ENCODE measurements around the gene FMO3.

Gene FMO3

DNA sequence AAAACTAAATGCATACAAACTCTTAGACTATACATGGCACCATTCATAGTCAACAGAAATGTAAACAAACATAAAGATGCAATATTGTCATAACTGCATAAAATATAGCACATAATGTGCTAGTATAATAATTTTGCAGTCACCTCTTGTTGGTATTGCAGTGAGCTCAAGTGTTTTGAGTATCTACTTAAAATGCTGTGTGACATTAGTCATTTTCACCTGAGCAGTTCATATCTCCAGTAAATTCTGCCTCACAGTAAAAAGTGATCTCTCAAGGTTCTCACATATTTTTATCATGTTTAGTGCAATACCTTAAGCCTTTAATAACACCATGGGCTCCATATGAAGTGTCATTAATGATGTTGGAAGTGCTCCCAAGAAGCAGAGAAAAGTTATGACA, 64.8 kb downstream of the FMO3 start:
- intact Hi-C loops (cut with DNase I): no loop called here
- DNase-seq: no peak

DNA sequence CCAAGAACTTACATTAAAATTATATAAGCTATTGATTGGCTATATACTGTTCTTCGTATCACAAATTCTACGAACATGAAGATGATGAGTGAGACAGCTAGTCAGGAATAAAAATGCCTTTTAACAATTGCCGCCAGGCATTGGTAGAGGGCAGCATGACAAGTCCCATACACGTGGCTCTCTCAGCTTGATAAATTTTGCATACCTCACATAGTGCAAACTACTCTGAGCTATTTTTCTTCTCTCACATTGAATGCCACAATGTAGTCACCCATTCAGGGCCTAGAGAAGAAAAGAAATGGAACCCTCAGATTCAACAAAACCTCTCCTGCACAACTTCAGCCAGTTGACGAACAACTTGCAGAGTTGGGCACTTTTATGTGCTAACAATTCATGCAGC, 67.4 kb downstream of the FMO3 start:
- intact Hi-C loops (cut with DNase I): no loop called here
- DNase-seq: no peak

DNA sequence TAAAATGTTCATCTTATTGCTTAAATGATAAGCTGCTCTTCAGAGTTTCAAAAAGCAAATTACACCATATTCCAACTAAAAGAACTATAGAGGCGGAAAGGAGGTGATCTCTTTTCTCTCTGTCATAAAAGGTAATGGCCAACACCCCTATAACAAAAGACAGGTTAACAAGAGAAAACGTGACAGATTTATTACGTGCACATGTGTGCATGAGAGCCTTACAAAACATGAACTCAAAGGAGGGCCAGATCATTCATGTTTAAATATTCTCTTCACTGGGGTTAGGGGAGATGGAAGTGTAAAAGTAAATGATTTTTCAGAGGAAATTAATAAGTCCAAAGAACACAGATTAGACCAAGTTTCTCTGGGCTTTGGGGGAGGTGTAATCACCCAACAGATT, 67.8 kb downstream of the FMO3 start:
- intact Hi-C loops (cut with DNase I): no loop called here
- no peak for DNase-seq

GRCh38 chr1:171159148-171159547, 68.4 kb downstream of the FMO3 start:
- intact Hi-C loops (cut with DNase I): no loop called here
- DNase-seq: no peak

DNA sequence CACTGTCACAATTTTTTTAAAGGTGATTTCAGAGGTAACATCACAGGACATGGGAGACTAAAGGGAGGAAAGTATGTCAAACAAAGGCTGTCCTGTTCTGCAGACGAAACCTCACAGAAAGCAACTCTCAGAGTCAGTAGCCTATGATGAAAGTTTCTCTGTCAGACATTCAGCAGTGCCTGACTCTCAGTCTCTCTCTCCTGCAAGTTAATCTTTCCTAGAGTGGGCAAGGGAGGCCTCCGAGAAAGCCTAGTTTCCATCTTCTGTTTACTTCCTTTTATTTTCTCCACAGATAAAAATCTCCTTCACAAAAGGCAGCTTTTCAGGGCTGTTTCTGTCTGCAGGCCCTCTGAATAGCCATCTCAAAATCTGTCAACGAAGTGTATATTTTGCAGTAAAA, 69.5 kb downstream of the FMO3 start:
- intact Hi-C loops (cut with DNase I): no loop called here
- no peak for DNase-seq

- DNase-seq: no peak
- intact Hi-C loops (cut with DNase I): no loop called here
Measured at GRCh38 chr1:171160639-171161354, 70.1 kb downstream of the FMO3 start.

GRCh38 chr1:171161431-171161830, 70.7 kb downstream of the FMO3 start:
- DNase-seq: no peak

DNA sequence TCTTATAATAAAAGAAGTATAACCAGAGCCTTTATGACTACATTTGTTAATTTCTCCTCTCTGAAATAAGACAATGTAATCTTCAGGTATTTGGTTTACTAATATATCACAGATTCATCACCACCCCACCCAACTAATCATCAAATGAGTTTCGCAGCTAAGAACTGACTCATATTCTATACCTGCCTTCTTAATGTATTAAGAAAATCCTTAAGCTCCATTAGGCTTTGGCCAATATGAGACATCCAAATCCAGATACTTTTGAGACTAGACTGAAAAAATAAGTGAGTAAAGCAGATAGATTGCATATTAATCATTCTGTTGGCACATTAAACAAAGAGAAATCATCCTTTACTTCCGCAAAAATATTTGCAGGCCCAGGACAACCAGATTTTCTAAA, 75.7 kb downstream of the FMO3 start:
- intact Hi-C loops (cut with DNase I): no loop called here
- DNase-seq: no peak

More at GRCh38 chr1:171161431-171161830, 70.7 kb downstream of the FMO3 start:
- intact Hi-C loops (cut with DNase I): no loop called here

All from posterior cingulate gyrus (tissue), 11 donors.